ENCODE measurements around the gene FXYD6. TPM values are rescaled to one million over a fixed set of nuclear protein-coding genes. Genes with fewer than 3 reads are reported as not detected.
A peak's percentile ranks its signal among the peaks of the same experiment; 100 is the strongest.

The FXYD6 gene
- total RNA-seq, 3 donors from 2014 or later: 16.0 to 25.0 (median 20.3) TPM

GRCh38 chr11:117826190-117826570 is 50.3 kb downstream of the FXYD6 start:
- no peaks in the 10 kb centered on the region for H3K36me3 ChIP-seq
- no peaks in the 10 kb centered on the region for H3K27me3 ChIP-seq
- H3K4me3 ChIP-seq: no peak overlapping the region
- no peaks in the 10 kb centered on the region for H3K9me3 ChIP-seq
- intact Hi-C loops (cut with DNase I; ENCODE audit: low total_unique reads): no loop called here
- no peaks in the 10 kb centered on the region for H3K4me1 ChIP-seq
- no peak overlapping the region for H3K27ac ChIP-seq
- no peak for DNase-seq (ENCODE audit: low spot score in 2 of 2)
- TF ChIP-seq POLR2AphosphoS5 (IDR thresholded peaks at IDR 0.05) (no peak), CTCF (IDR thresholded peaks at IDR 0.05) (no peak), POLR2A (IDR thresholded peaks at IDR 0.05) (no peak)

- Histone ChIP-seq H3K4me1 (no peaks in the 10 kb centered on the region), H3K27ac (no peak overlapping the region), H3K27me3 (no peaks in the 10 kb centered on the region), H3K4me3 (no peak overlapping the region), H3K9me3 (no peaks in the 10 kb centered on the region), H3K36me3 (no peaks in the 10 kb centered on the region)
- intact Hi-C loops (cut with DNase I; ENCODE audit: low total_unique reads): no loop called here
- TF ChIP-seq POLR2A (IDR thresholded peaks at IDR 0.05) (no peak), CTCF (IDR thresholded peaks at IDR 0.05) (no peak), POLR2AphosphoS5 (IDR thresholded peaks at IDR 0.05) (no peak)
- DNase-seq (ENCODE audit: low spot score in 2 of 2): no peak
Observed at GRCh38 chr11:117825538-117826189, 50.8 kb downstream of the FXYD6 start.

GRCh38 chr11:117824571-117825537 is 51.6 kb downstream of the FXYD6 start, which contains the start of gene FXYD2:
Gene FXYD2, minus strand, starts transcription at chr11:117824744. Its CDS starts 66 bp downstream, at chr11:117824678.
- H3K4me1 ChIP-seq: no peaks in the 10 kb centered on the region
- peak within 1 kb of the TSS in 1 of 2 donors; percentile 80 for H3K27ac ChIP-seq
- H3K36me3 ChIP-seq: no peaks in the 10 kb centered on the region
- H3K9me3 ChIP-seq: no peaks in the 10 kb centered on the region
- no peak for TF ChIP-seq CTCF (IDR thresholded peaks at IDR 0.05)
- no peak for TF ChIP-seq POLR2A (IDR thresholded peaks at IDR 0.05)
- TF ChIP-seq POLR2AphosphoS5 (IDR thresholded peaks at IDR 0.05): no peak
- no peak for DNase-seq (ENCODE audit: low spot score in 2 of 2)
- H3K27me3 ChIP-seq: no peaks in the 10 kb centered on the region
- intact Hi-C loops (cut with DNase I; ENCODE audit: low total_unique reads): no loop called here
- H3K4me3 ChIP-seq: no peak within 1 kb of the TSS

- no peak for TF ChIP-seq CTCF (IDR thresholded peaks at IDR 0.05)
- TF ChIP-seq POLR2A (IDR thresholded peaks at IDR 0.05): no peak
- no peak for TF ChIP-seq POLR2AphosphoS5 (IDR thresholded peaks at IDR 0.05)
- H3K9me3 ChIP-seq: no peaks in the 10 kb centered on the region
- H3K4me3 ChIP-seq: no peak overlapping the region
- no peak for DNase-seq (ENCODE audit: low spot score in 2 of 2)
- H3K4me1 ChIP-seq: no peaks in the 10 kb centered on the region
- intact Hi-C loops (cut with DNase I; ENCODE audit: low total_unique reads): no loop called here
- H3K27ac ChIP-seq: peak overlapping the region in 1 of 2 donors; percentile 80
- H3K36me3 ChIP-seq: no peaks in the 10 kb centered on the region
- no peaks in the 10 kb centered on the region for H3K27me3 ChIP-seq
Observed at GRCh38 chr11:117823946-117824420, 52.5 kb downstream of the FXYD6 start.

Measured in breast epithelium (tissue), 4 donors.